OCI-LY1 (cell line): Measurements from ENCODE around the gene NUDCD3.

Source experiments
- H2AFZ ChIP-seq: fragments of 200-600 bp; sonication (generic), shearing (Covaris generic); 2 replicates; pipeline ENCODE4 v1.6.0; 2014; ENCODE audit warnings: antibody characterized with exemption, mild to moderate bottlenecking, low read length
- H3F3A ChIP-seq: fragments of 200-600 bp; sonication (generic), shearing (Covaris generic); 2 replicates; pipeline ENCODE4 v1.6.0; 2014; ENCODE audit warnings: mild to moderate bottlenecking, antibody characterized with exemption, low read length, moderate library complexity; ENCODE audit not compliant: insufficient read depth
- H3K27ac ChIP-seq: fragments of 200-600 bp; sonication (generic); 2 replicates; pipeline ENCODE4 v1.5.1; 2014; ENCODE audit warnings: low read length, mixed run types, mild to moderate bottlenecking, low read depth; ENCODE audit not compliant: poor library complexity, severe bottlenecking
- H3K27me3 ChIP-seq: fragments of 200-600 bp; sonication (generic); 2 replicates; pipeline ENCODE4 v1.6.0; 2014; ENCODE audit warnings: antibody characterized with exemption, mild to moderate bottlenecking, low read length, moderate library complexity; ENCODE audit not compliant: insufficient read depth
- H3K36me3 ChIP-seq: fragments of 200-600 bp; sonication (generic); 2 replicates; pipeline ENCODE4 v1.6.1; 2014; ENCODE audit warnings: mild to moderate bottlenecking, antibody characterized with exemption, low read length, moderate library complexity, mixed read lengths; ENCODE audit not compliant: insufficient read depth
- H3K4me1 ChIP-seq: fragments of 200-600 bp; sonication (generic); 2 replicates; pipeline ENCODE4 v1.5.1; 2014; ENCODE audit warnings: mild to moderate bottlenecking, low read length, moderate library complexity; ENCODE audit not compliant: insufficient read depth, severe bottlenecking
- H3K4me2 ChIP-seq: fragments of 200-600 bp; sonication (generic), shearing (Covaris generic); 2 replicates; pipeline ENCODE4 v1.6.1; 2014; ENCODE audit warnings: low read length
- H3K4me3 ChIP-seq: fragments of 200-600 bp; sonication (generic); 2 replicates; pipeline ENCODE4 v1.5.1; 2014; ENCODE audit warnings: low read length, low read depth, mild to moderate bottlenecking, mixed read lengths; ENCODE audit not compliant: poor library complexity, severe bottlenecking
- H3K79me2 ChIP-seq: fragments of 200-600 bp; shearing (Covaris generic); 2 replicates; pipeline ENCODE4 v1.6.1; 2016; ENCODE audit warnings: mixed run types, low read length, mixed read lengths; ENCODE audit not compliant: insufficient read depth
- H3K9ac ChIP-seq: fragments of 200-600 bp; sonication (generic), shearing (Covaris generic); 2 replicates; pipeline ENCODE4 v1.6.1; 2014; ENCODE audit warnings: mild to moderate bottlenecking, low read length, mixed read lengths
- H3K9me2 ChIP-seq: fragments of 200-600 bp; sonication (generic), shearing (Covaris generic); 2 replicates; pipeline ENCODE4 v1.6.1; 2014; ENCODE audit warnings: low read depth, mild to moderate bottlenecking, low read length, mixed read lengths
- H3K9me3 ChIP-seq: fragments of 200-600 bp; shearing (Covaris generic); 2 replicates; pipeline ENCODE4 v1.6.1; 2014; ENCODE audit warnings: low read length, mixed read lengths
- H4K20me1 ChIP-seq: fragments of 200-600 bp; sonication (generic), shearing (Covaris generic); 2 replicates; pipeline ENCODE4 v1.6.0; 2016; ENCODE audit warnings: mild to moderate bottlenecking, low read length; ENCODE audit not compliant: insufficient read depth
- EZH2 ChIP-seq: fragments of 200-600 bp; sonication (generic), shearing (Covaris generic); IDR thresholded peaks from 2 replicates; pipeline ENCODE4 v1.8.0; 2017; ENCODE audit warnings: borderline replicate concordance, mixed run types, mild to moderate bottlenecking, antibody characterized with exemption, low read length, moderate library complexity, mixed read lengths
- TF ChIP-seq, protein P1 (sequence below): fragments of 200-600 bp; sonication (generic), shearing (Covaris generic); IDR thresholded peaks from 2 replicates; pipeline ENCODE4 v1.5.1; 2017; ENCODE audit warnings: mild to moderate bottlenecking, antibody characterized with exemption, low read length, moderate library complexity, mixed read lengths

NUDCD3 gene

GRCh38 chr7:44490351-44491200 is at the start of gene NUDCD3:
Gene NUDCD3, minus strand, starts transcription at chr7:44490658. Its CDS starts 58 bp downstream, at chr7:44490600.
- no peaks in the 10 kb centered on the region for H3K9me3 ChIP-seq

GRCh38 chr7:44539669-44540506 is 49.4 kb upstream of the NUDCD3 start:
- Histone ChIP-seq H3K27ac (no peak overlapping the region), H3F3A (no peaks in the 10 kb centered on the region), H2AFZ (no peak overlapping the region), H3K4me3 (no peak overlapping the region), H4K20me1 (no peaks in the 10 kb centered on the region), H3K9me2 (no peaks in the 10 kb centered on the region), H3K4me1 (no peaks in the 10 kb centered on the region), H3K9ac (no peak overlapping the region), H3K4me2 (no peak overlapping the region), H3K36me3 (no peaks in the 10 kb centered on the region), H3K27me3 (peaks cover 14% of the 10 kb centered on the region; the same call in 1 of the 2 replicates), H3K79me2 (no peaks in the 10 kb centered on the region), H3K9me3 (no peaks in the 10 kb centered on the region)
- TF ChIP-seq EZH2 = no peak
- TF ChIP-seq, protein P1, sequence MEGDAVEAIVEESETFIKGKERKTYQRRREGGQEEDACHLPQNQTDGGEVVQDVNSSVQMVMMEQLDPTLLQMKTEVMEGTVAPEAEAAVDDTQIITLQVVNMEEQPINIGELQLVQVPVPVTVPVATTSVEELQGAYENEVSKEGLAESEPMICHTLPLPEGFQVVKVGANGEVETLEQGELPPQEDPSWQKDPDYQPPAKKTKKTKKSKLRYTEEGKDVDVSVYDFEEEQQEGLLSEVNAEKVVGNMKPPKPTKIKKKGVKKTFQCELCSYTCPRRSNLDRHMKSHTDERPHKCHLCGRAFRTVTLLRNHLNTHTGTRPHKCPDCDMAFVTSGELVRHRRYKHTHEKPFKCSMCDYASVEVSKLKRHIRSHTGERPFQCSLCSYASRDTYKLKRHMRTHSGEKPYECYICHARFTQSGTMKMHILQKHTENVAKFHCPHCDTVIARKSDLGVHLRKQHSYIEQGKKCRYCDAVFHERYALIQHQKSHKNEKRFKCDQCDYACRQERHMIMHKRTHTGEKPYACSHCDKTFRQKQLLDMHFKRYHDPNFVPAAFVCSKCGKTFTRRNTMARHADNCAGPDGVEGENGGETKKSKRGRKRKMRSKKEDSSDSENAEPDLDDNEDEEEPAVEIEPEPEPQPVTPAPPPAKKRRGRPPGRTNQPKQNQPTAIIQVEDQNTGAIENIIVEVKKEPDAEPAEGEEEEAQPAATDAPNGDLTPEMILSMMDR = no peak

More at GRCh38 chr7:44490351-44491200, at the start of gene NUDCD3:
- Histone ChIP-seq H2AFZ (peak within 1 kb of the TSS; percentile 73; the same call in 1 of the 2 replicates), H4K20me1 (no peaks in the 10 kb centered on the region), H3K36me3 (peaks cover 21% of the 10 kb centered on the region), H3K27me3 (no peaks in the 10 kb centered on the region), H3K9me2 (no peaks in the 10 kb centered on the region), H3K4me2 (peak within 1 kb of the TSS; percentile 80), H3K79me2 (peaks cover 36% of the 10 kb centered on the region), H3K4me1 (peaks cover 30% of the 10 kb centered on the region), H3K27ac (peak within 1 kb of the TSS; percentile 87), H3F3A (no peaks in the 10 kb centered on the region), H3K9ac (peak within 1 kb of the TSS; percentile 74), H3K4me3 (peak within 1 kb of the TSS; percentile 75)
- no peak for TF ChIP-seq EZH2
- TF ChIP-seq, protein P1 = peak; percentile 36; the same call in 1 of the 2 replicates

DNA sequence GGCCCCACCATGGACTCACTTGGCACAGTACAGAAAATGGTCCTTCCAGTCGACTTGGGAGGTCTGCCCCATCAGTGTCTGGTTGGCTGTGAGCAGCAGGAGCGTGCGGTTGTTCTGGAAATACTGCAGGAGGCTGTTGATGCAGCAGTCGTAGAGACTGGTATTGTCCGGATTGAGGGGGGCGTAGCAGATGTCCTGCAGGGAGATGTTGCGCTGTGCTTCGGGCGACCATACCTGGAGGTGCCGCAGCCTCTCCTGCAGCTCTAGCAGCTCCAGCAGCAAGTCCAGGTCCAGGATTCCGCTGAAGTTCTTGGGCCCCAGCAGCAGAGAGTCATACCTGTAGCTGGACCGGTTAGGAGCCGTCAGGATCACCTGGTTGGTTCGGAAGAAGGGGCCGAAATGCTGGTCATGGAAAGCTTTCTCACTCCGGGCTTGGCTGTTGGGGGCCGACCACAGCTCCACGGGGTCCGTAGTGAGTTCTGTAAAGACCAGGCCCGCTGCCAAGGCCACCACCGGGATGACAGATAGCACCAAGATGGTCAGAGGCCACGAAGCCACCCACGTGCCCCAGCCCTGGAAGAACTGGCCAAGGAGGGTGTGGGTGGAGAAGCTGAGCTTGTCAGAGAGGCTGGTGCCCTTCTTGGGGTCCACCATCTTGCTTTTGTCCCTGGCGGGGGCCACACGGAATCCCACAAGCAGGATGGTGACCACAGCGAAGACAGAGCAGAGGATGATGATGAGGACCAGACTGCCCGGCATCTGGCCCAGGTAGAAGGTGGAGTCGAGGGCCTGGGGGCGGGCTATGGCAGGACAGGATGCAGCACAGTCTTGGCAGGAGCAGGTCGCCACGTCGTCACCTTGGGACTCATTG is 48.6 kb upstream of the NUDCD3 start:
- no peak overlapping the region for H3K27ac ChIP-seq
- H3K79me2 ChIP-seq = no peaks in the 10 kb centered on the region
- H3K36me3 ChIP-seq = no peaks in the 10 kb centered on the region
- no peaks in the 10 kb centered on the region for H3K9me2 ChIP-seq
- no peak overlapping the region for H3K9ac ChIP-seq
- H3K4me2 ChIP-seq = no peak overlapping the region
- H3K4me3 ChIP-seq = no peak overlapping the region
- H3K27me3 ChIP-seq = peaks cover 14% of the 10 kb centered on the region; the same call in 1 of the 2 replicates
- H3K4me1 ChIP-seq = no peaks in the 10 kb centered on the region
- H2AFZ ChIP-seq = no peak overlapping the region
- H3F3A ChIP-seq = no peaks in the 10 kb centered on the region
- H3K9me3 ChIP-seq = no peaks in the 10 kb centered on the region
- TF ChIP-seq EZH2 = no peak
- TF ChIP-seq, protein P1 = no peak
- no peaks in the 10 kb centered on the region for H4K20me1 ChIP-seq
